ENCODE data around the gene FSIP1.
A peak's percentile ranks its signal among the peaks of the same experiment; 100 is the strongest.

FSIP1 gene

DNA sequence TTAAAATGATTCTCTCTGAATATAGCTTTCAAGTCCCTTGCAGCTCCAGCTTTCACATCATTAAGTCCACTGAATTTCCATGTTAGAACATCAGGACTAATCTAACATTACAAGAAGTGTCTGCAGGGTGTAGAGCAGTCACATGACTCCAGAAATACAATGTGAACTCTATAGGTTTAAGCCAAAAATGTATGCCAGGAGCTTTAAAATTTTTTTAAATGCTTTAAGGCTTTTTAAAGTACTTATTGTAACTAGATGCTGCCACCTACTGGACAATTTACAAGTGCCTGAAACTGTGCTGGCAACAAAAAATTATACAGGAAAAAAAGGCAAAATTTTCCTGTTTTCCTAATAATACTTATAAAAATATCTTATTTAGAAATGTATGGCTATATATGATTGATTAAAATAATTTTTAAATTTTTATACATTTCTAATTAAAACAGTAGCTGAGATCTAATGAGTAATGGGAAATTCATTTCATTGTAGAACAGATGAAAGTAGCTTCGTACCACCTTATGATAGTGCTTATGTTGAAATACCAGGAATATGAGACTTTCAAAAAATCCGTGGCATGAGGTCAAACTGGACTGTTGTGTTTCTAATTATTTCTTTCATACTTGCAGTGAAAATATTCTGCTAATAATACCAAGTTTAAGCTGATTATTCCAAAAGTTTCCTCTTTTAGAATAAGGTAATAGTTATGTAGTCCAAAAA lies 25.7 kb downstream of the FSIP1 start:
- TF ChIP-seq, protein P1, sequence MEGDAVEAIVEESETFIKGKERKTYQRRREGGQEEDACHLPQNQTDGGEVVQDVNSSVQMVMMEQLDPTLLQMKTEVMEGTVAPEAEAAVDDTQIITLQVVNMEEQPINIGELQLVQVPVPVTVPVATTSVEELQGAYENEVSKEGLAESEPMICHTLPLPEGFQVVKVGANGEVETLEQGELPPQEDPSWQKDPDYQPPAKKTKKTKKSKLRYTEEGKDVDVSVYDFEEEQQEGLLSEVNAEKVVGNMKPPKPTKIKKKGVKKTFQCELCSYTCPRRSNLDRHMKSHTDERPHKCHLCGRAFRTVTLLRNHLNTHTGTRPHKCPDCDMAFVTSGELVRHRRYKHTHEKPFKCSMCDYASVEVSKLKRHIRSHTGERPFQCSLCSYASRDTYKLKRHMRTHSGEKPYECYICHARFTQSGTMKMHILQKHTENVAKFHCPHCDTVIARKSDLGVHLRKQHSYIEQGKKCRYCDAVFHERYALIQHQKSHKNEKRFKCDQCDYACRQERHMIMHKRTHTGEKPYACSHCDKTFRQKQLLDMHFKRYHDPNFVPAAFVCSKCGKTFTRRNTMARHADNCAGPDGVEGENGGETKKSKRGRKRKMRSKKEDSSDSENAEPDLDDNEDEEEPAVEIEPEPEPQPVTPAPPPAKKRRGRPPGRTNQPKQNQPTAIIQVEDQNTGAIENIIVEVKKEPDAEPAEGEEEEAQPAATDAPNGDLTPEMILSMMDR (IDR thresholded peaks at IDR 0.05; ENCODE audit: low read depth, low read length, missing control alignments): peak; percentile 62
- Histone ChIP-seq H3K4me3 (ENCODE audit: low read depth, low read length) (no peak overlapping the region), H3K27me3 (replicated peaks) (no peaks in the 10 kb centered on the region), H3K27ac (no peak overlapping the region), H3K36me3 (replicated peaks) (no peaks in the 10 kb centered on the region)
- DNase-seq: peak; percentile 47
- in situ Hi-C loops (cut with HindIII; ENCODE audit: low pct_ligation_motif_present, low sequenced_read_pairs): no loop called here

- no peak overlapping the region for H3K4me3 ChIP-seq (ENCODE audit: low read depth, low read length)
- H3K36me3 ChIP-seq (replicated peaks): no peaks in the 10 kb centered on the region
- no peaks in the 10 kb centered on the region for H3K27me3 ChIP-seq (replicated peaks)
- DNase-seq: no peak
- TF ChIP-seq, protein P1 (IDR thresholded peaks at IDR 0.05; ENCODE audit: low read depth, low read length, missing control alignments): no peak
- no peak overlapping the region for H3K27ac ChIP-seq
- in situ Hi-C loops (cut with HindIII; ENCODE audit: low pct_ligation_motif_present, low sequenced_read_pairs): no loop called here
Measured at GRCh38 chr15:39752991-39753390, 29.6 kb downstream of the FSIP1 start.

DNA sequence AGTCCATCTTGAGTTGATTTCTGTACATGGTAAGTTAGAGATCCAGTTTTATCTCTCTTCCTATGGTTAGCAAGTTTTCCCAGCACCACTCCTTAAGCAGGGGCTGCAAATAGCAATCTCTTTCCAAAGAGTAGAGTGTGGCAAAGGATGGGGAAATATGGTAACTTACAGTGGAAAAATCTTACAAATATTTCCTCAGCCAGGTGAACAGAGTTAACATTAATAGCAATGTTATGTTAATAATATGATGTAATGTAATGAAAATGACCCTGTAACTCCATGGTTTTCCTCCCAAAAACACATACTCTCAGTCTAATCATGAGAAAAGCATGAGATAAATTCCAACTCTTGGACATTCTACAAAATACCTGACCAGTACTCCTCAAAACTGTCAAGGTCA lies 30.4 kb downstream of the FSIP1 start:
- DNase-seq: no peak
- no peak overlapping the region for H3K4me3 ChIP-seq (ENCODE audit: low read depth, low read length)
- in situ Hi-C loops (cut with HindIII; ENCODE audit: low pct_ligation_motif_present, low sequenced_read_pairs): no loop called here
- H3K27ac ChIP-seq: no peak overlapping the region
- no peaks in the 10 kb centered on the region for H3K36me3 ChIP-seq (replicated peaks)
- no peaks in the 10 kb centered on the region for H3K27me3 ChIP-seq (replicated peaks)
- TF ChIP-seq, protein P1 (IDR thresholded peaks at IDR 0.05; ENCODE audit: low read depth, low read length, missing control alignments): no peak

DNA sequence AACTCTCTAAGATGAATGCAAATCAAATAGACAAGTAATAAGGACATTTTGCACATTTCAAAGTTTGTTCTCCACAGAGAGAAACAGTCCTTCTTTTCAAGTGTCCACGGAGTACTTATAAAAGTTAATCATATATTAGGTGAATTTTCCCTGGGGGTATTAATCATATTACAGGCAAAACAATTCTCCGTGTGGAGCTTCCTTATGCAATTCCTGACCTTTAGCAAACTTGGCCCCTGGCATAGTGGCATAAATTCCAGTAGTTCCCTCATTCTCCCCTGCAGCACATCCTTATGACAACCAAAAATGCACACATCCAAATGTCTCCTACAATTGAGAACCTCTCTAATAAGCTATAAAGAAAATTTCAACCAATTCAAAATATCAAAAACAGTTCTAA lies 34.4 kb downstream of the FSIP1 start:
- DNase-seq: no peak
- H3K36me3 ChIP-seq (replicated peaks): no peaks in the 10 kb centered on the region
- in situ Hi-C loops (cut with HindIII; ENCODE audit: low pct_ligation_motif_present, low sequenced_read_pairs): no loop called here
- H3K27ac ChIP-seq: no peak overlapping the region
- TF ChIP-seq, protein P1 (IDR thresholded peaks at IDR 0.05; ENCODE audit: low read depth, low read length, missing control alignments): no peak
- H3K4me3 ChIP-seq (ENCODE audit: low read depth, low read length): no peak overlapping the region
- no peaks in the 10 kb centered on the region for H3K27me3 ChIP-seq (replicated peaks)

DNA sequence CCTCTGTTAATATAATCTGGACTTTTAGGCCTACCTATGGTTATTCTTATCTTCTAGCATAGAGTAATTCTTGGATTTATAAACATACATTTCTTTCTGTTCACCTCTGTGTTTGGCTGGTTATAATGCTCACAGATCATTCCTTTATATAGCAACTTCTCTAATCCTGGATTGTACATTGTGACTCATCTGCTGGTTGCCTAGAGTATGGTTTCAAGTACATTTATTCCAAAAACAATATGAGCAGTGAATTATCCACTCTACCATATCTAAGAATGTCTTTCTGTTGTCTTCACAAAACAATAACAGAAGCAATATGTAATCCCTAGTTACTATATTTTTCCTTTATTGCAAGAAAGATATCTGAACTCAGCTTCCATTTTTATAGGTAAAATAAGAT lies 35.3 kb downstream of the FSIP1 start:
- peak; percentile 65 for DNase-seq
- no peaks in the 10 kb centered on the region for H3K36me3 ChIP-seq (replicated peaks)
- TF ChIP-seq, protein P1 (IDR thresholded peaks at IDR 0.05; ENCODE audit: low read depth, low read length, missing control alignments): no peak
- no peak overlapping the region for H3K27ac ChIP-seq
- H3K27me3 ChIP-seq (replicated peaks): no peaks in the 10 kb centered on the region
- in situ Hi-C loops (cut with HindIII; ENCODE audit: low pct_ligation_motif_present, low sequenced_read_pairs): no loop called here
- no peak overlapping the region for H3K4me3 ChIP-seq (ENCODE audit: low read depth, low read length)

All from brain microvascular endothelial cell (primary cell).